Common myeloid progenitor, CD34-positive (primary cell): ENCODE measurements around the gene PSMB9.
A peak's percentile ranks its signal among the peaks of the same experiment; 100 is the strongest.

Source experiments
- CTCF ChIA-PET: fragments of 350-600 bp; sonication (Branson Sonifier 250); formaldehyde crosslinking; loops from one replicate; lab custom pipeline; 2021; ENCODE audit warnings: antibody characterized with exemption; lab: Charles Lee
- POLR2A ChIA-PET: fragments of 350-600 bp; sonication (Branson Sonifier 250); formaldehyde crosslinking; loops from one replicate; lab custom pipeline; 2021; ENCODE audit warnings: antibody characterized with exemption; lab: Charles Lee
- DNase-seq, 3 donors: peaks; one replicate each; pipeline versions ENCODE4 v3.0.0 to v3.0.0-alpha.2; 2013
- H3K27ac ChIP-seq, 2 experiments: 1 replicate in 1 of 2; 2 replicates in 1 of 2; pipeline ENCODE4 v1.7.0; 2013; ENCODE audit warnings: inconsistent platforms in 2 of 2, low read length in 2 of 2, mild to moderate bottlenecking in 2 of 2, low read depth in 1 of 2, moderate library complexity in 1 of 2; ENCODE audit not compliant: severe bottlenecking in 2 of 2, insufficient read depth in 1 of 2, poor library complexity in 1 of 2
- H3K27me3 ChIP-seq, 5 experiments: replicated peaks in 2 of 5; 1 replicate in 3 of 5; 2 replicates in 2 of 5; pipeline versions ENCODE4 v1.6.1 to v1.7.0; 2013; ENCODE audit warnings: low read length in 4 of 5, mild to moderate bottlenecking in 2 of 5, moderate library complexity in 2 of 5, inconsistent platforms in 1 of 5; ENCODE audit not compliant: insufficient read depth in 5 of 5, control insufficient read depth in 4 of 5
- H3K36me3 ChIP-seq, 4 experiments: 1 replicate in 2 of 4; 2 replicates in 2 of 4; pipeline versions ENCODE4 v1.6.1 to v1.7.0; 2013; ENCODE audit warnings: low read length in 3 of 4, control low read depth in 1 of 4, mild to moderate bottlenecking in 1 of 4; ENCODE audit not compliant: control insufficient read depth in 4 of 4, insufficient read depth in 4 of 4
- H3K4me1 ChIP-seq, 4 experiments: 1 replicate in 3 of 4; 2 replicates in 1 of 4; pipeline versions ENCODE4 v1.6.1 to v1.7.1; 2013; ENCODE audit warnings: low read length in 3 of 4, mild to moderate bottlenecking in 3 of 4, control low read depth in 1 of 4, inconsistent platforms in 1 of 4, moderate library complexity in 1 of 4; ENCODE audit not compliant: control insufficient read depth in 4 of 4, insufficient read depth in 4 of 4; ENCODE audit errors: control extremely low read depth in 1 of 4
- H3K4me3 ChIP-seq, 7 experiments: 1 replicate in 4 of 7; 2 replicates in 3 of 7; pipeline versions ENCODE4 v1.5.1 to v1.7.0; 2013; ENCODE audit warnings: mild to moderate bottlenecking in 7 of 7, low read length in 6 of 7, moderate library complexity in 6 of 7, inconsistent platforms in 2 of 7, low read depth in 2 of 7, control low read depth in 1 of 7; ENCODE audit not compliant: insufficient read depth in 4 of 7, control insufficient read depth in 1 of 7; ENCODE audit errors: extremely low read depth in 1 of 7
- H3K9me3 ChIP-seq, 5 experiments: 1 replicate in 4 of 5; 2 replicates in 1 of 5; pipeline versions ENCODE4 v1.6.1 to v1.7.1; 2013; ENCODE audit warnings: low read length in 4 of 5, mild to moderate bottlenecking in 2 of 5, inconsistent platforms in 1 of 5, low read depth in 1 of 5, moderate library complexity in 1 of 5; ENCODE audit not compliant: control insufficient read depth in 4 of 5, insufficient read depth in 2 of 5; ENCODE audit errors: control extremely low read depth in 1 of 5
- WGBS: methylation state at CpG from one replicate; pipeline ENCODE4 v1.1.5; 2013; ENCODE audit not compliant: insufficient coverage; 5-methylcytosine and 5-hydroxymethylcytosine counted together

Gene PSMB9

DNA sequence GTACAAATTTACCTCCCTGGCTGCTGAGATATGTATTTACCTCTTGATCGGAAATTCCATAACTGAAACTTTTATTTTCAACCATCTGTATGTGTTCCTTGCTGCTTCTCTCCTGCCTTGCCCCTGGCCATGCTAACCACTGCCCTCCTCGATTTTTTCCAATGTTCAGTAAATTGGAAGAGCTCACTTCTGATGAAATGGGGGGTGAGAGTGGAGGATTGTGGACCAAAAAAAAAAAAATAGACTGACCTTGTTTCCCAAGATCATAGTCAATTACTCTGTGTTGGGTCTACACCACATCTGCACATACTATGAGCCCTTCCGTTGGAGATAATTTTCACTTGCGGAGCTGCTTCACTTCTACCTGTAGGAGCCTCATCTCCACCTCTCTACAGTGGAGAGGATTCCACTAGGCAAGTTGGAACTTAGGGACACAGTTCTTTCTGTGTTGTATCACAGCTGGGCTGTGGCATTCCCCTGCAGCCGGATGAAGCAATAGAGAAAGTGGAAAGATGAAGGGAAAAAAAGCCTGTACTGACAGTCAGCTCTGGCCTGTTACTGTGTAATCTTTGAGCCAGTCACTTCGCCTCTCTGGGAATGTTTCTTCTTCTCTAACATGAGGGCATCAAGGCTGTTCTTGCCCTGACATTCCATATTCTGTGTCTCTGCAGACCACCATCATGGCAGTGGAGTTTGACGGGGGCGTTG lies 1.6 kb downstream of the PSMB9 start:
- Histone ChIP-seq H3K36me3 (peaks cover 6 to 44% (median 21%) of the 10 kb centered on the region in 4 experiments), H3K27ac (no peak overlapping the region), H3K27me3 (no peaks in the 10 kb centered on the region), H3K9me3 (no peaks in the 10 kb centered on the region), H3K4me1 (peaks cover 6 to 32% (median 28%) of the 10 kb centered on the region in 4 experiments), H3K4me3 (peak overlapping the region in 3 of 7 experiments; percentile 94 to 97 (median 95))
- ChIA-PET CTCF (interaction anchor here (1.1 to 7.8 kb wide), 12 partner anchors 9 to 440 kb away, joined by 3 to 94 read pairs (median 6); partner anchors contain the start of genes PSMB8 and TAP2), POLR2A (no interaction called here)
- 100% methylated on average over 3 of the region's 8 CpGs for WGBS
- no peak for DNase-seq

GRCh38 chr6:32857156-32857891 lies 3.3 kb downstream of the PSMB9 start:
- Histone ChIP-seq H3K27me3 (no peaks in the 10 kb centered on the region), H3K4me3 (no peak overlapping the region), H3K9me3 (no peaks in the 10 kb centered on the region), H3K27ac (no peak overlapping the region), H3K4me1 (peaks cover 6 to 26% (median 20%) of the 10 kb centered on the region in 4 experiments), H3K36me3 (peaks cover 3 to 35% (median 15%) of the 10 kb centered on the region in 4 experiments)
- POLR2A ChIA-PET, result interaction anchor here (1.2 kb wide), 1 partner anchor 21 kb away, joined by 3 read pairs; no protein-coding TSS in a partner anchor
- DNase-seq, result peak in 2 of 3 donors; percentile 41 to 64
- CTCF ChIA-PET, result interaction anchor here (0.7 to 7.8 kb wide), 8 partner anchors 12 to 204 kb away, joined by 3 to 85 read pairs (median 4); partner anchors contain the start of genes PSMB8 and TAP2
- WGBS, result 87% methylated on average over 9 of the region's 14 CpGs

DNA sequence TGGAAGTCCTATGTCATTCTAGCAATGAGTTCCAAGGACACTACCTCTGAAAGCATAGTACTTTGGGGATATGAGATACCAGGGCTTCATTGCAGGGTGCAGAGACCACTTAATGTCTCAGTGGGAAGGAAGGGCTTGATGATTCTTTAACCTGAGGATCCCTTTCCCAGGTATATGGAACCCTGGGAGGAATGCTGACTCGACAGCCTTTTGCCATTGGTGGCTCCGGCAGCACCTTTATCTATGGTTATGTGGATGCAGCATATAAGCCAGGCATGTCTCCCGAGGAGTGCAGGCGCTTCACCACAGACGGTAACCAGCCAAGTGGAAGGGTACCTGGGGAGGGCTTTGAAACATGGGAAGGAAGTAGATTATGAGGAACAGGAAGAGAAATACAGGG lies 4.2 kb downstream of the PSMB9 start:
- Histone ChIP-seq H3K27me3 (no peaks in the 10 kb centered on the region), H3K36me3 (peaks cover 3 to 35% (median 15%) of the 10 kb centered on the region in 4 experiments), H3K4me1 (peaks cover 6 to 17% (median 13%) of the 10 kb centered on the region in 4 experiments), H3K27ac (no peak overlapping the region), H3K9me3 (no peaks in the 10 kb centered on the region), H3K4me3 (no peak overlapping the region)
- CTCF ChIA-PET, result interaction anchor here (0.7 to 7.8 kb wide), 9 partner anchors 11 to 31 kb away, joined by 3 to 85 read pairs (median 3); partner anchors contain the start of genes PSMB8 and TAP2
- no peak for DNase-seq
- POLR2A ChIA-PET, result interaction anchor here (1.2 kb wide), 1 partner anchor 20 kb away, joined by 3 read pairs; no protein-coding TSS in a partner anchor
- 85% methylated on average over 5 of the region's 5 CpGs for WGBS

GRCh38 chr6:32860674-32861073 lies 6.7 kb downstream of the PSMB9 start:
- Histone ChIP-seq H3K36me3 (peaks cover 3 to 35% (median 15%) of the 10 kb centered on the region in 4 experiments), H3K4me3 (no peak overlapping the region), H3K4me1 (peaks cover 0 to 4% (median under 1%) of the 10 kb centered on the region in 4 experiments), H3K27ac (no peak overlapping the region), H3K9me3 (no peaks in the 10 kb centered on the region), H3K27me3 (no peaks in the 10 kb centered on the region)
- POLR2A ChIA-PET, result no interaction called here
- no CpG with 5 or more reads among the region's 1 CpG for WGBS
- no peak for DNase-seq
- CTCF ChIA-PET, result interaction anchor here (5.1 kb wide), 1 partner anchor 22 kb away, joined by 52 read pairs; the partner anchor contains the start of gene TAP2

GRCh38 chr6:32862725-32863124 lies 8.7 kb downstream of the PSMB9 start:
- Histone ChIP-seq H3K27me3 (no peaks in the 10 kb centered on the region), H3K9me3 (no peaks in the 10 kb centered on the region), H3K4me1 (peaks cover 8 to 19% (median 11%) of the 10 kb centered on the region in 4 experiments), H3K4me3 (no peak overlapping the region), H3K36me3 (peaks cover 3 to 28% (median 11%) of the 10 kb centered on the region in 4 experiments), H3K27ac (no peak overlapping the region)
- POLR2A ChIA-PET, result no interaction called here
- WGBS, result 92% methylated on average over 2 of the region's 3 CpGs
- DNase-seq, result no peak
- CTCF ChIA-PET, result interaction anchor here (0.9 to 9.7 kb wide), 3 partner anchors 8 to 24 kb away, joined by 3 to 115 read pairs (median 13); partner anchors contain the start of genes PSMB9, TAP1 and TAP2

- POLR2A ChIA-PET, result no interaction called here
- CTCF ChIA-PET, result interaction anchor here (2.8 to 9.7 kb wide), 4 partner anchors 12 to 40 kb away, joined by 13 to 115 read pairs (median 34); partner anchors contain the start of genes PSMB8, PSMB9, TAP1 and TAP2
- 58% methylated on average over 6 of the region's 10 CpGs for WGBS
These were observed 11.9 kb downstream of the PSMB9 start for GRCh38 chr6:32865724-32866443.

More at GRCh38 chr6:32865724-32866443, 11.9 kb downstream of the PSMB9 start:
- no peak overlapping the region for H3K27ac ChIP-seq
- peaks cover 0 to 2% (median 0%) of the 10 kb centered on the region in 5 experiments for H3K27me3 ChIP-seq
- peaks cover 11 to 21% (median 13%) of the 10 kb centered on the region in 4 experiments for H3K4me1 ChIP-seq
- peaks cover 0 to 4% (median 2%) of the 10 kb centered on the region in 4 experiments for H3K36me3 ChIP-seq
- H3K4me3 ChIP-seq, result no peak overlapping the region
- DNase-seq, result no peak
- H3K9me3 ChIP-seq, result no peaks in the 10 kb centered on the region
